ENCODE measurements around the gene OR6M1.

OR6M1 gene

DNA sequence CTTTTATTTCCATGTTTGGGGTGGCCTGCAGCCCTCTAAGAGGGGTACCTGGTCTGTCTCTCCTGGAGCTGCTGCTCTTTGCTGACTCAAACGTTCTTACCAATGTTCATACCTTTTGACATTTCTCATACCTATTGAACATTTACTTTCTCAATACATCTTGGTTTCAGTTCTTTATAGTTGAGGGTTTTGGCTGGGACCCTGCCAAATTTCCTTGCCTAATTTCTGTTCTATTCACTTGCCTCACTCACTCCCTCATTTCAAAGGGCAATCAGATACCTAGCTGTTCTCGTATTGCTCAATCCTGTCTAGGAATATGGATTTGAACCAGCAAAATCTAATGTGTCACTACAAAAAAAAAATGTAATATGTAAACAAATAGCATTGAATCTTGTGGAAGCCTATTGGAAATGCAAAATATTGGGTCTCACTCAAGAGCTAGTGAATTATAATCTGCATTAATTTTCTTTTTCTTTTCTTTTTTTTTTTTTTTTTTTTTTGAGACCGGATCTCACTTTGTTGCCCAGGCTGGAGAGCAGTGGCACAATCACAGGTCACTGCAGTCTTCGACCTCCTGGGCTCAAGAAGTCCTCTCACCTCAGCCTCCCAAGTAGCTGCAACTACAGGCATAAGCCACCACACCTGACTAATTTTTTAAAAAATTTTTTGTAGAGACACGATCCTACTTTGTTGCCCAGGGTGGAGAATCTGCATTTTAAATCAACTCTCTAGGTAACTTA is 7.5 kb downstream of the OR6M1 start:
- TF ChIP-seq, protein P1, sequence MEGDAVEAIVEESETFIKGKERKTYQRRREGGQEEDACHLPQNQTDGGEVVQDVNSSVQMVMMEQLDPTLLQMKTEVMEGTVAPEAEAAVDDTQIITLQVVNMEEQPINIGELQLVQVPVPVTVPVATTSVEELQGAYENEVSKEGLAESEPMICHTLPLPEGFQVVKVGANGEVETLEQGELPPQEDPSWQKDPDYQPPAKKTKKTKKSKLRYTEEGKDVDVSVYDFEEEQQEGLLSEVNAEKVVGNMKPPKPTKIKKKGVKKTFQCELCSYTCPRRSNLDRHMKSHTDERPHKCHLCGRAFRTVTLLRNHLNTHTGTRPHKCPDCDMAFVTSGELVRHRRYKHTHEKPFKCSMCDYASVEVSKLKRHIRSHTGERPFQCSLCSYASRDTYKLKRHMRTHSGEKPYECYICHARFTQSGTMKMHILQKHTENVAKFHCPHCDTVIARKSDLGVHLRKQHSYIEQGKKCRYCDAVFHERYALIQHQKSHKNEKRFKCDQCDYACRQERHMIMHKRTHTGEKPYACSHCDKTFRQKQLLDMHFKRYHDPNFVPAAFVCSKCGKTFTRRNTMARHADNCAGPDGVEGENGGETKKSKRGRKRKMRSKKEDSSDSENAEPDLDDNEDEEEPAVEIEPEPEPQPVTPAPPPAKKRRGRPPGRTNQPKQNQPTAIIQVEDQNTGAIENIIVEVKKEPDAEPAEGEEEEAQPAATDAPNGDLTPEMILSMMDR (IDR thresholded peaks at IDR 0.05): no peak

DNA sequence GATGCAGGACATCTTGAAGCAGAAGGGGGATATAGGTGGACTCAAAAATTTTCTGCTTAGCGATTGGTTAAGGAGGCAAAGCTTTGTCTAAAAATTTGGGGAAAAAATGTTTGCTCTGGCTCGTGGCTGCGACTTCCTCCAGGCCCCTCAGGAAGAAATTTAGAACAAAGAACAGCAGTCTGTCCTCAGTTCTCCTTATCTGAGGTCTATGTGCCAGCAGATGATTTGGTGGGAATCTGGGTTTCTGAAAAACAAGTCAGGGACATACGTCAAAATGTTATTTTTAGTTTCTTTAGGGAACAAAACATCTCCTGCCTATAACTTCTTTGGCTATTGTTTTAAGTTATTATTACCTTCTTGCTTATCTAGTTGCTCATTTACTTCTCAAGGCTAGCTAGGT is 8.1 kb downstream of the OR6M1 start:
- TF ChIP-seq, protein P1 (IDR thresholded peaks at IDR 0.05): no peak

DNA sequence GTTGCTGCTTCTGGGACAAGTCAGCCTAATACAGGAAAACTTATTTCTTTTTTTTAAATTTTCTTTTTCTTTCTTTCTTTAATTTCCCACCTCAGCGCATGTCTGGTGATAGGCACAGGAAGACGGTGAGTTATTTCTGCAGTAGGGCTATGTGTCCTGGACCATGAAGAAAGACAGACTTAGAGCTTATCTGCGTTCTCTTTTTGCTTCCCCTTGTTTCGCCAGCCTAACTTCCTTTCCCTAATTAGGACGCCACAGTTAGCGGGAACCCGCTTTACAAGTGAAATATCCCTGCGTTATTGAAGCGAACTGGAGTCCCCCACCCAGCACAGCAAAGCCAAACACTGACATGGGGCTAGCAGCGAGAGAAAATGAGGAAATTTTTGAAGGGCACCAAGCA is 8.6 kb downstream of the OR6M1 start:
- TF ChIP-seq, protein P1 (IDR thresholded peaks at IDR 0.05): no peak

DNA sequence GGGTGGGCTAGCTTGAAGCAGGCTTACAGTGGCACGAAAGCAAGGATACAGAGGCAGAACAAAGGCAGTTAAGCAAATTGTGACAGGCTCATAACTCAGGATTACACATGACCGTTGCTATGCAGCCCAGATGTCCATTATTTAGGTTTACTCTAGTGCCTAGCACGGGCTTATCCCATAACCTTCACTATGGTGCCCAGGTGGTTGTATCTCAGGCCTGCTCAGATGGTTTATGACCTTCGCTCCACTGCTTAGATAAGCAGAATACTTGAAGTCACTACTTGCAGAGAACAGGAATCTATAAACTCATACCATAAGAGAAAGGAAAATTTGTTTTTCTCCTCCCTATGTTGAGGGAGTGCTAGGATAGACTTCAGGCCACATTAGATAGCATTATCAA is 9.0 kb downstream of the OR6M1 start:
- TF ChIP-seq, protein P1 (IDR thresholded peaks at IDR 0.05): no peak

DNA sequence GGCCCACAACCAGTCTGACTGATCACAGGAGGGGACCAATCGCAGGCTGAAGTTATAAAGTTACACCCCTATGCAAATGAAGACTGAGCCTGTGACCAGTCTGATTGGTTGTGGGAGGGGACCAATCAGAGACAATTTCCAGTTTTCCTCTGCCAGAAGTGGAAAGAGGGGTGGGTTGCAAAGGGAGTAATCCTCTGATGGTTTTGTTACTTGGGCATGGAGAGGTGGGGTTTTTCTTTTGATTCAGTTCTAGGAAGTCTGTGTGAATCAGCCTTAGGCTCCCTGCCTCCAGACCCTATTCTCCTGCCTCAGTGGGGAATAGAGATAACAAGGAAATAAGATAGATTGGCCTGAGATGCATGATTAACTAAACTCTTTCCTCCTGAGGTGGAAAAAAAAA is 9.9 kb downstream of the OR6M1 start:
- TF ChIP-seq, protein P1 (IDR thresholded peaks at IDR 0.05): no peak

DNA sequence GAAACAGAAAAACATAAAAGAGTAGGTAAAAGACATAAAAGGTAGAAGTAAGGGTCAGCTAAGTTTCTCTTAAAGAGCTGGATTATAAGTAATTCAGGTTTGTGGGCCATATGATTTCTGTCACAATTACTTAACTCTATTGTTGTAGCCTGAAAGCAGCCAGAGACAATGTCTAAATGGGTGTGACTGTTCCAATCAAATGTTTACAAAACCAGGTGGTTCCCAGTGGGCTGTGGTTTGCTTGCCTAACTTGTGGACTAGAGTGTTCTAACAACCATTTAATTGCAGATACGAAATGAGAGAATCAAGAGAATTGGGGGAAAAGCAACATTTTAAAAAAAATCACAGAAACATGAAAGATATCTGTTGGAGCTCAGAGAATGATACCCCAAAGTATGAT is 22.6 kb downstream of the OR6M1 start:
- TF ChIP-seq, protein P1 (IDR thresholded peaks at IDR 0.05): no peak

DNA sequence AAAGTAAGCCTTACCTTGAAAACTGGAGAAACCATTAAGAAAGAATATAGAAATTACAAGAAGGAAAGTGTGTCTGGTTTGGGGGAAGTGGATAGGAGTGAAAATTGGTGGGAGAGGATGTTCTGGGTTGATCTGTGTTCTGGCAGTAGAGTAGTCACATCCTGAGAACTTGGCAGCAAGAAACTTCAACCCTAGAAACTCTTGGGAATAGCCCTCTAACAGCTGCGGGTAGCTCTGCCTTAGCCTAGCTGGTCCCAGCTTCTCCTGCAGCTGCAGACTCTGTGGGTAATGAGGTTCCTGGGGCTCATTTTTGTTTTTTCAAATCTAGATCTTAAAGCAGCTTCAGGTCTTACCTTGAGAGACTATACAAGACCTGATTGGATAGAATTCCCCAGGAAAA is 27.6 kb downstream of the OR6M1 start:
- TF ChIP-seq, protein P1 (IDR thresholded peaks at IDR 0.05): no peak
